WTC11 (cell line): ENCODE measurements around the gene SNRPA1. TPM values are rescaled to one million over a fixed set of nuclear protein-coding genes. Genes with fewer than 3 reads are reported as not detected.

Experiments used
- ATAC-seq: fragments of 200-7000 bp; cut with Tn5 transposase; 2 replicates; pipeline ENCODE4 v1.10.0; 2021; ENCODE audit warnings: mild to moderate bottlenecking, moderate library complexity
- CTCF ChIA-PET: fragments of 300-600 bp; sonication (Branson Sonifier 250); formaldehyde crosslinking; loops from one replicate; lab custom pipeline; 2021; ENCODE audit warnings: antibody characterized with exemption; lab: Charles Lee
- POLR2A ChIA-PET: fragments of 350-600 bp; sonication (Branson Sonifier 250); formaldehyde crosslinking; loops from one replicate; lab custom pipeline; 2021; ENCODE audit warnings: antibody characterized with exemption; lab: Charles Lee
- DNase-seq: peaks from one replicate; pipeline ENCODE4 v3.0.0; 2021; ENCODE audit warnings: low spot score
- H3K27ac Mint-ChIP-seq: 2 replicates; pipeline ENCODE4 v1.8.0; 2021; ENCODE audit warnings: mixed read lengths
- H3K27me3 Mint-ChIP-seq: 2 replicates; pipeline ENCODE4 v1.8.0; 2021; ENCODE audit warnings: low read depth, mild to moderate bottlenecking, moderate library complexity, mixed read lengths
- H3K36me3 Mint-ChIP-seq: 2 replicates; pipeline ENCODE4 v1.8.0; 2021; ENCODE audit warnings: mixed read lengths
- H3K4me1 Mint-ChIP-seq: 2 replicates; pipeline ENCODE4 v1.8.0; 2022; ENCODE audit warnings: mixed read lengths
- H3K4me3 Mint-ChIP-seq: 2 replicates; pipeline ENCODE4 v1.8.0; 2021; ENCODE audit warnings: mild to moderate bottlenecking, moderate library complexity, mixed read lengths
- H3K9me3 Mint-ChIP-seq: 2 replicates; pipeline ENCODE4 v1.8.0; 2021; ENCODE audit warnings: mixed read lengths
- CREB1 ChIP-seq: sonication (generic); formaldehyde crosslinking; IDR thresholded peaks from 2 replicates; pipeline ENCODE4 v1.8.0; 2023; ENCODE audit warnings: mild to moderate bottlenecking, missing genetic modification reagents
- EMX1 ChIP-seq: fragments of 250-450 bp; sonication (Bioruptor Pico); IDR thresholded peaks from 2 replicates; pipeline ENCODE4 v1.8.0; 2021; ENCODE audit warnings: mild to moderate bottlenecking
- GRHL2 ChIP-seq: fragments of 250-450 bp; sonication (Bioruptor Pico); IDR thresholded peaks from 2 replicates; pipeline ENCODE4 v1.8.0; 2022; ENCODE audit warnings: mild to moderate bottlenecking, moderate library complexity; ENCODE audit not compliant: insufficient replicate concordance, severe bottlenecking
- NR1H2 ChIP-seq: sonication (generic); formaldehyde crosslinking; IDR thresholded peaks from 2 replicates; pipeline ENCODE4 v1.9.0; 2021; ENCODE audit warnings: mild to moderate bottlenecking, moderate library complexity, missing genetic modification reagents
- NR2C2 ChIP-seq: sonication (generic); formaldehyde crosslinking; IDR thresholded peaks from 2 replicates; pipeline ENCODE4 v1.8.0; 2022; ENCODE audit warnings: mild to moderate bottlenecking, missing genetic modification reagents
- SP1 ChIP-seq: sonication (generic); formaldehyde crosslinking; conservative IDR thresholded peaks from 2 replicates; pipeline ENCODE4 v1.8.1; 2022; ENCODE audit warnings: missing genetic modification reagents
- TCF7 ChIP-seq: sonication (generic); formaldehyde crosslinking; IDR thresholded peaks from 2 replicates; pipeline ENCODE4 v1.8.0; 2022; ENCODE audit warnings: mild to moderate bottlenecking, low read depth, missing genetic modification reagents, moderate library complexity
- TEAD1 ChIP-seq: sonication (generic); formaldehyde crosslinking; IDR thresholded peaks from 2 replicates; pipeline ENCODE4 v1.8.0; 2022; ENCODE audit warnings: mild to moderate bottlenecking, missing genetic modification reagents
- TEAD4 ChIP-seq: sonication (generic); formaldehyde crosslinking; IDR thresholded peaks from 2 replicates; pipeline ENCODE4 v1.8.0; 2022; ENCODE audit warnings: mild to moderate bottlenecking, missing genetic modification reagents
- TP53 ChIP-seq: sonication (generic); formaldehyde crosslinking; IDR thresholded peaks from 2 replicates; pipeline ENCODE4 v1.8.1; 2023; ENCODE audit warnings: mild to moderate bottlenecking, missing genetic modification reagents
- ZNF121 ChIP-seq: sonication (generic); formaldehyde crosslinking; IDR thresholded peaks from 2 replicates; pipeline ENCODE4 v1.8.0; 2023; ENCODE audit warnings: missing genetic modification reagents
- ZNF138 ChIP-seq: sonication (generic); formaldehyde crosslinking; conservative IDR thresholded peaks from 2 replicates; pipeline ENCODE4 v1.8.1; 2022; ENCODE audit warnings: mild to moderate bottlenecking, moderate library complexity, missing genetic modification reagents
- ZNF317 ChIP-seq: sonication (generic); formaldehyde crosslinking; IDR thresholded peaks from 2 replicates; pipeline ENCODE4 v1.8.1; 2023; ENCODE audit warnings: low read depth, mild to moderate bottlenecking, moderate library complexity, missing genetic modification reagents, borderline replicate concordance
- total RNA-seq: library from RNA; stranded (reverse); gene quantifications from 3 replicates; pipeline ENCODE4 v1.2.3, GENCODE V29; 2021
- TF ChIP-seq, protein P1 (sequence below): sonication (generic); formaldehyde crosslinking; IDR thresholded peaks from 2 replicates; pipeline ENCODE4 v1.8.1; 2022; ENCODE audit warnings: low read depth, mild to moderate bottlenecking, moderate library complexity, missing genetic modification reagents, borderline replicate concordance
- TF ChIP-seq, protein P2 (sequence below): sonication (generic); formaldehyde crosslinking; IDR thresholded peaks from 2 replicates; pipeline ENCODE4 v1.8.0; 2022; ENCODE audit warnings: mild to moderate bottlenecking, missing genetic modification reagents
- TF ChIP-seq, protein P3 (sequence below): sonication (generic); formaldehyde crosslinking; IDR thresholded peaks from 2 replicates; pipeline ENCODE4 v1.8.1; 2023; ENCODE audit warnings: mild to moderate bottlenecking, moderate library complexity, missing genetic modification reagents
- TF ChIP-seq, protein P4 (sequence below): sonication (generic); formaldehyde crosslinking; IDR thresholded peaks from 2 replicates; pipeline ENCODE4 v1.8.1; 2023; ENCODE audit warnings: mild to moderate bottlenecking, missing genetic modification reagents, borderline replicate concordance
- TF ChIP-seq, protein P5 (sequence below): sonication (generic); formaldehyde crosslinking; IDR thresholded peaks from 2 replicates; pipeline ENCODE4 v1.8.1; 2023; ENCODE audit warnings: mild to moderate bottlenecking, missing genetic modification reagents, moderate library complexity
- TF ChIP-seq, protein P6 (sequence below): sonication (generic); formaldehyde crosslinking; IDR thresholded peaks from 2 replicates; pipeline ENCODE4 v1.8.0; 2022; ENCODE audit warnings: mild to moderate bottlenecking, missing genetic modification reagents
- TF ChIP-seq, protein P7 (sequence below): sonication (generic); formaldehyde crosslinking; IDR thresholded peaks from 2 replicates; pipeline ENCODE4 v1.8.1; 2023; ENCODE audit warnings: mild to moderate bottlenecking, missing genetic modification reagents, moderate library complexity

SNRPA1 gene
- total RNA-seq, 1 experiment from 2014 or later, result 170 TPM

DNA sequence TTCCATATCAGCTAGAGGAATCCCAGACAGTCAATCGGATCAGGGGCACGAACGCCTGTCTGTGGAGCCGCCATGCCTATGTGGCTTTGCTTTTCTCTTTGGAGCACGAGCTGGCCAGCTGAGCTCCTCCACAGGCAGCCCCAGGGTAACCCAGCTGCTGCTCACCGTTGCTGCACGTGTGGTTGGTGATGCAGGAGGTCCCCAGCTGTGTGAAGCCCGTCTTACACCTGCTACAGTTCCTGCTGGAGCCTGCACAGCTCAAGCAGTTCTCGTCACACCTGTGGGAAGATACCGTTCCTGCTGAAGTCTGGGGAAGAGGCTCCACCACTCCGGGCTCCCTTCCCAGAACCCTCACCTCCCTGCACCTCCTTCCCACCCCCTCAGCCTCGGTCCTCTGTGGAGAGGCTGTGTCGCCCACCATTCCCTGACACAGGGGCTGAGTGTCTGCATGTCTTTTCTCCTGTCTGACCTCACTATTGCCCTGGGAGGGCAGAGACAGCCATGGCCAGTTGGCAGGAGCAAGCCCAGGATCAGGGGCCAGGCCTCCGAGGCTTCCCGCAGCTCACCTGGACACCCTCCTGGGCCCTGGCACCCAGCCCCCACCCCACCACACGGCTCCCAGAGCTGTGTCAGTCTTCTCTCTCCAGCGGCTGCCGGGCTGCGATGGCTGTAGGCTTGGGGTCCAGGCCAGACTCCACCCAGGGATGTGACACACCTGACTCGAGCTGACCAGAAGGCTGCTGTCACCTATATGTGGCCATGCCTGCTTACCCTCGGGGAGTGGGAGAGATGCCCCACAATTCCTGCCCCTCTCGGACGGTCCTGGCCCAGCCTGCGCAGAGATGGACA, 12.2 kb upstream of the SNRPA1 start:
- no peaks in the 10 kb centered on the region for H3K36me3 Mint-ChIP-seq
- H3K4me3 Mint-ChIP-seq, result no peak overlapping the region
- CTCF ChIA-PET, result no interaction called here
- no peaks in the 10 kb centered on the region for H3K4me1 Mint-ChIP-seq
- ATAC-seq (no peak), DNase-seq (no peak)
- POLR2A ChIA-PET, result no interaction called here
- H3K27ac Mint-ChIP-seq, result no peak overlapping the region
- H3K27me3 Mint-ChIP-seq, result no peaks in the 10 kb centered on the region
- TF ChIP-seq TEAD4, result no peak
- TF ChIP-seq ZNF121 (CRISPR knock-in tag), result no peak
- TF ChIP-seq, protein P1, sequence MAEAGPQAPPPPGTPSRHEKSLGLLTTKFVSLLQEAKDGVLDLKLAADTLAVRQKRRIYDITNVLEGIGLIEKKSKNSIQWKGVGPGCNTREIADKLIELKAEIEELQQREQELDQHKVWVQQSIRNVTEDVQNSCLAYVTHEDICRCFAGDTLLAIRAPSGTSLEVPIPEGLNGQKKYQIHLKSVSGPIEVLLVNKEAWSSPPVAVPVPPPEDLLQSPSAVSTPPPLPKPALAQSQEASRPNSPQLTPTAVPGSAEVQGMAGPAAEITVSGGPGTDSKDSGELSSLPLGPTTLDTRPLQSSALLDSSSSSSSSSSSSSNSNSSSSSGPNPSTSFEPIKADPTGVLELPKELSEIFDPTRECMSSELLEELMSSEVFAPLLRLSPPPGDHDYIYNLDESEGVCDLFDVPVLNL (CRISPR knock-in tag), result 0 out of 2 replicates have a peak, but pooled peaks have one; percentile 35
- TF ChIP-seq CREB1 (CRISPR knock-in tag), result no peak
- no peak for TF ChIP-seq SP1 (CRISPR knock-in tag)
- H3K9me3 Mint-ChIP-seq, result peaks cover 3% of the 10 kb centered on the region; the same call in 1 of the 2 replicates

DNA sequence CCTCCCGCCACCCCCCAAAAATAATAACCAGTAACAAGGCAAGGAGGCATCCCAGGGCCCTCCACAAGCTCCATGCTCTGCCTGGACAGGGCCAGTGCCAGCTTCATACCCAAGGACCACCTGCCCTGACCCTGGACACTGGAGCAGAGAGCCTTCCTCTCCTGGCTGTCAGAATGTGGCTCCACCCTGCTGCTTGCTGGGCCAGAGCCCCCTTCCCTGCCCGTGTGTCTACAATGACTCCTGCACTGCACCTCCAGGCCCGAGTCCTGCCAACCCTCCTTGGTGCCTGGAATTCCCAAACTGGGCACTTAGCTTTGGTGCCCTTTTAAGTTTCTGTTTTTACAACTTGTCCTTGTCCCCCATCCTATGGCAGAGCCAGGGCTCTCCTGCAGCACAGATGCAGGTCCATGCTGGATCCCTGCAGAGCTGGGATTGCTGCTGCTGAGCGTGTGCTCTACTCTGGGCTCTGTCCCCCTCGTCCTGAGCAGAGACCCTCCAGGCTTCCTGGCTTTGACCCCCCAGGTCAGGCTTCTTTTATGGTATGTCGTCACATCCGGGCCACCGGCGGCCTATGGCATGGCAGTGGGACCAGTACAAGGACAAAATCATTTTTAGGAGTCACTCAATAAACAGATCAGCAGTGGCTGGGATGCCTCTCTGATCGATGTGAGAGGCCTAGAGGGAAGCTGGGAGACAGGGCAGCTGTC, 11.4 kb upstream of the SNRPA1 start:
- Mint-ChIP-seq H3K4me3 (no peak overlapping the region), H3K9me3 (no peaks in the 10 kb centered on the region), H3K27ac (no peak overlapping the region; the same call in 1 of the 2 replicates), H3K27me3 (no peaks in the 10 kb centered on the region), H3K4me1 (no peaks in the 10 kb centered on the region), H3K36me3 (no peaks in the 10 kb centered on the region)
- ATAC-seq, result no peak
- no peak for DNase-seq
- CTCF ChIA-PET, result no interaction called here
- POLR2A ChIA-PET, result no interaction called here
- TF ChIP-seq TCF7 (no peak), TEAD4 (no peak), TEAD1 (CRISPR knock-in tag) (no peak), TP53 (CRISPR knock-in tag) (no peak), NR2C2 (CRISPR knock-in tag) (no peak), EMX1 (CRISPR knock-in tag) (no peak), GRHL2 (CRISPR knock-in tag) (no peak), NR1H2 (no peak), ZNF317 (CRISPR knock-in tag) (no peak), ZNF138 (CRISPR knock-in tag) (no peak)
- TF ChIP-seq, protein P2, sequence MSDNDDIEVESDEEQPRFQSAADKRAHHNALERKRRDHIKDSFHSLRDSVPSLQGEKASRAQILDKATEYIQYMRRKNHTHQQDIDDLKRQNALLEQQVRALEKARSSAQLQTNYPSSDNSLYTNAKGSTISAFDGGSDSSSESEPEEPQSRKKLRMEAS (CRISPR knock-in tag), result no peak
- TF ChIP-seq, protein P3, sequence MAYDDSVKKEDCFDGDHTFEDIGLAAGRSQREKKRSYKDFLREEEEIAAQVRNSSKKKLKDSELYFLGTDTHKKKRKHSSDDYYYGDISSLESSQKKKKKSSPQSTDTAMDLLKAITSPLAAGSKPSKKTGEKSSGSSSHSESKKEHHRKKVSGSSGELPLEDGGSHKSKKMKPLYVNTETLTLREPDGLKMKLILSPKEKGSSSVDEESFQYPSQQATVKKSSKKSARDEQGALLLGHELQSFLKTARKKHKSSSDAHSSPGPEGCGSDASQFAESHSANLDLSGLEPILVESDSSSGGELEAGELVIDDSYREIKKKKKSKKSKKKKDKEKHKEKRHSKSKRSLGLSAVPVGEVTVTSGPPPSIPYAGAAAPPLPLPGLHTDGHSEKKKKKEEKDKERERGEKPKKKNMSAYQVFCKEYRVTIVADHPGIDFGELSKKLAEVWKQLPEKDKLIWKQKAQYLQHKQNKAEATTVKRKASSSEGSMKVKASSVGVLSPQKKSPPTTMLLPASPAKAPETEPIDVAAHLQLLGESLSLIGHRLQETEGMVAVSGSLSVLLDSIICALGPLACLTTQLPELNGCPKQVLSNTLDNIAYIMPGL (CRISPR knock-in tag), result no peak
- TF ChIP-seq, protein P4, sequence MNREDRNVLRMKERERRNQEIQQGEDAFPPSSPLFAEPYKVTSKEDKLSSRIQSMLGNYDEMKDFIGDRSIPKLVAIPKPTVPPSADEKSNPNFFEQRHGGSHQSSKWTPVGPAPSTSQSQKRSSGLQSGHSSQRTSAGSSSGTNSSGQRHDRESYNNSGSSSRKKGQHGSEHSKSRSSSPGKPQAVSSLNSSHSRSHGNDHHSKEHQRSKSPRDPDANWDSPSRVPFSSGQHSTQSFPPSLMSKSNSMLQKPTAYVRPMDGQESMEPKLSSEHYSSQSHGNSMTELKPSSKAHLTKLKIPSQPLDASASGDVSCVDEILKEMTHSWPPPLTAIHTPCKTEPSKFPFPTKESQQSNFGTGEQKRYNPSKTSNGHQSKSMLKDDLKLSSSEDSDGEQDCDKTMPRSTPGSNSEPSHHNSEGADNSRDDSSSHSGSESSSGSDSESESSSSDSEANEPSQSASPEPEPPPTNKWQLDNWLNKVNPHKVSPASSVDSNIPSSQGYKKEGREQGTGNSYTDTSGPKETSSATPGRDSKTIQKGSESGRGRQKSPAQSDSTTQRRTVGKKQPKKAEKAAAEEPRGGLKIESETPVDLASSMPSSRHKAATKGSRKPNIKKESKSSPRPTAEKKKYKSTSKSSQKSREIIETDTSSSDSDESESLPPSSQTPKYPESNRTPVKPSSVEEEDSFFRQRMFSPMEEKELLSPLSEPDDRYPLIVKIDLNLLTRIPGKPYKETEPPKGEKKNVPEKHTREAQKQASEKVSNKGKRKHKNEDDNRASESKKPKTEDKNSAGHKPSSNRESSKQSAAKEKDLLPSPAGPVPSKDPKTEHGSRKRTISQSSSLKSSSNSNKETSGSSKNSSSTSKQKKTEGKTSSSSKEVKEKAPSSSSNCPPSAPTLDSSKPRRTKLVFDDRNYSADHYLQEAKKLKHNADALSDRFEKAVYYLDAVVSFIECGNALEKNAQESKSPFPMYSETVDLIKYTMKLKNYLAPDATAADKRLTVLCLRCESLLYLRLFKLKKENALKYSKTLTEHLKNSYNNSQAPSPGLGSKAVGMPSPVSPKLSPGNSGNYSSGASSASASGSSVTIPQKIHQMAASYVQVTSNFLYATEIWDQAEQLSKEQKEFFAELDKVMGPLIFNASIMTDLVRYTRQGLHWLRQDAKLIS (CRISPR knock-in tag), result no peak
- TF ChIP-seq, protein P5, sequence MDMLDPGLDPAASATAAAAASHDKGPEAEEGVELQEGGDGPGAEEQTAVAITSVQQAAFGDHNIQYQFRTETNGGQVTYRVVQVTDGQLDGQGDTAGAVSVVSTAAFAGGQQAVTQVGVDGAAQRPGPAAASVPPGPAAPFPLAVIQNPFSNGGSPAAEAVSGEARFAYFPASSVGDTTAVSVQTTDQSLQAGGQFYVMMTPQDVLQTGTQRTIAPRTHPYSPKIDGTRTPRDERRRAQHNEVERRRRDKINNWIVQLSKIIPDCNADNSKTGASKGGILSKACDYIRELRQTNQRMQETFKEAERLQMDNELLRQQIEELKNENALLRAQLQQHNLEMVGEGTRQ (CRISPR knock-in tag), result no peak
- TF ChIP-seq, protein P6, sequence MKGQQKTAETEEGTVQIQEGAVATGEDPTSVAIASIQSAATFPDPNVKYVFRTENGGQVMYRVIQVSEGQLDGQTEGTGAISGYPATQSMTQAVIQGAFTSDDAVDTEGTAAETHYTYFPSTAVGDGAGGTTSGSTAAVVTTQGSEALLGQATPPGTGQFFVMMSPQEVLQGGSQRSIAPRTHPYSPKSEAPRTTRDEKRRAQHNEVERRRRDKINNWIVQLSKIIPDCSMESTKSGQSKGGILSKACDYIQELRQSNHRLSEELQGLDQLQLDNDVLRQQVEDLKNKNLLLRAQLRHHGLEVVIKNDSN (CRISPR knock-in tag), result no peak
- TF ChIP-seq, protein P7, sequence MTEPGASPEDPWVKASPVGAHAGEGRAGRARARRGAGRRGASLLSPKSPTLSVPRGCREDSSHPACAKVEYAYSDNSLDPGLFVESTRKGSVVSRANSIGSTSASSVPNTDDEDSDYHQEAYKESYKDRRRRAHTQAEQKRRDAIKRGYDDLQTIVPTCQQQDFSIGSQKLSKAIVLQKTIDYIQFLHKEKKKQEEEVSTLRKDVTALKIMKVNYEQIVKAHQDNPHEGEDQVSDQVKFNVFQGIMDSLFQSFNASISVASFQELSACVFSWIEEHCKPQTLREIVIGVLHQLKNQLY, result no peak
- TF ChIP-seq, protein P1 (CRISPR knock-in tag), result no peak
